GM12801 (cell line): ENCODE measurements around the gene DCTPP1.

Source experiments
- CTCF ChIP-seq: IDR thresholded peaks from one replicate; pipeline ENCODE4 v1.5.1; 2011; ENCODE audit warnings: control low read depth; ENCODE audit not compliant: insufficient read length; ENCODE audit errors: extremely low read depth

DCTPP1 gene

DNA sequence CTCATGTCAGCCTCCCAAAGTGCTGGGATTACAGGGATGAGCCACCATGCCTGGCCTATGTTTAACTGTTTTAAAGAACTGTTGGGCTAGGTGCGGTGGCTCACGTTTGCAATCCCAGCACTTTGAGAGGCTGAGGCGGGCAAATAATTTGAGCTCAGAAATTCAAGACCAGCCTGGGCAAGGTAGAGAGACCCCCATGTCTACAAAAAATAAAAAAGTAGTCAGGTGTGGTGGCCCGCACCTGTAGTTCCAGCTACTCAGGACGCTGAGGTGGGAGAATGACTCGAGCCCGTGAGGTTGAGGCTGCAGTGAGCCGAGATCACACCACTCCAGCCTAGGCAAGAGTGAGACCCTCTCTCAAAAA is 40.8 kb upstream of the DCTPP1 start:
- TF ChIP-seq CTCF, result no peak

DNA sequence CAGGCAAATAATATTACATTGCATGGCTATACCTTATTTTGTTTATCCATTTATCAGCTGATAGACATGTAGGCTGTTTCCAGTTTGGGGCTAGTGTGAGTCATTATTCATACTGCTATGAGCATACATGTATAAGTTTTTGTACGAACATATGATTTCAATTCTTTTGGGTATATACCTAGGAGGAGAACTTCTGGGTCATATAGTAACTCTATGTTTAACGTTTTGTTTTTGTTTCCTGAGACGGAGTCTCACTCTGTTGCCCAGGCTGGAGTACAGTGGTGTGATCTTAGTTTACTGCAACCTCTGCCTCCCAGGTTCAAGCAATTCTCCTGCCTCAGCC is 40.3 kb upstream of the DCTPP1 start:
- TF ChIP-seq CTCF, result no peak

- TF ChIP-seq CTCF, result no peak
These were observed 34.2 kb upstream of the DCTPP1 start for GRCh38 chr16:30464078-30464477.

DNA sequence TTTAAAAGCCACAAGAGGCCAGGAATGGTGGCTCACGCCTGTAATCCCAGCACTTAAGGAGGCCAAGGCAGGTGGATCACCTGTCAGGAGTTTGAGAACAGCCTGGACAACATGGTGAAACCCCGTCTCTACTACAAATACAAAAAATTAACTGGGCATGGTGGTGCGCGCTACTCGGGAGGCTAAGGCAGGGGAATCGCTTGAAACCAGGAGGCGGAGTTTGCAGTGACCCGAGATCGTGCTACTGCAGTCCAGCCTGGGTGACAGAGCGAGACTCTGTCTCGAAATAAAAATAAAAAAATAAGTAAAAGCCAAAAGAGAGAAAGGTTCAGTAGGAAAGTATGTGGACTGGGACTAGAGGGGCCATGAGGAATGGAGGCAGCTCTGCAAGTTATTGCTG is 29.6 kb upstream of the DCTPP1 start:
- TF ChIP-seq CTCF, result no peak

GRCh38 chr16:30458561-30459394 is 28.9 kb upstream of the DCTPP1 start:
- no peak for TF ChIP-seq CTCF

GRCh38 chr16:30457743-30458560 is 28.1 kb upstream of the DCTPP1 start:
- TF ChIP-seq CTCF, result no peak

DNA sequence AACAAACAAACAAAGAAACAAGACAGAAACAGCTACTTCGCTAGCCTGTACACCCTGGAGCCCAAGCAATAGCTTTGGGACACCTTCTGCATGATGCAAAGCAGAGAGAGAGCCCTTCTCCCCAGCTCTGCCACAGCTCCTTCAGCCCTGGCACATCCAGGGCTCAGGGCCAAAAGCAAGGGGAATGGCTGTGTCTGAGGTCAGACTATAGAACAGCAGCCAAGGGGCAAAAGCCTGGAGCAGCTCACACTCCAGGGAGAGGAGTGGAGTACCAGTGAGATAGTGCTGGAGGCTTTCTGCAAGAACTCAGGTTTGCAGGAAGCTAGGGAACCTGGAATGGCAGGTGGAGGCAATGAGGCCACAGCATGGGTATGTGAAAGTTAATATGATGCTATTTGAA is 27.4 kb upstream of the DCTPP1 start:
- TF ChIP-seq CTCF, result no peak
